GF-D8 (cell line): ENCODE measurements around the gene UGT1A10.

ENCODE experiments used
- DNase-seq: peaks from one replicate; lab custom pipeline; 2025; lab: John Stamatoyannopoulos, UW

Gene UGT1A10

DNA sequence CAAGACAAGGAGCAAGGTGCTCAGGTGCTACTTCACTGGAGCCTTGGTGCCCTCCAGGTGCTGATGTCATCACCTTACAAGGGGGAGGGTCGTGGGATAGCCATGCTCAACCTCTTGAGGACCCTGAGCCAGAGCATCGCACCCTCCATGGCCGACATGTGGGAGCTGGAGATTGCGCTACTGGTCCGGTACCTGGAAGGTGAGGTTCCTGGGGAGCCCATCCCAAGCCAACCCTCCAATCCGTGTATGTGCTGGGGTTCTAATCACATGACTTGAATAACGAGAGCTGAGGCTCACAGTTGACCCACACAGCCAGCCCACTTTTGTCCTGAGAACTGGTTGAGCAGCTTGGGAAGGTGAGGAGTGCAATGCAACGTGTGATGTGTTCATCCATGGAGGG, 167.7 kb downstream of the UGT1A10 start:
- DNase-seq: no peak

- DNase-seq: no peak
Observed at GRCh38 chr2:233807215-233807865, 171.1 kb downstream of the UGT1A10 start.

DNA sequence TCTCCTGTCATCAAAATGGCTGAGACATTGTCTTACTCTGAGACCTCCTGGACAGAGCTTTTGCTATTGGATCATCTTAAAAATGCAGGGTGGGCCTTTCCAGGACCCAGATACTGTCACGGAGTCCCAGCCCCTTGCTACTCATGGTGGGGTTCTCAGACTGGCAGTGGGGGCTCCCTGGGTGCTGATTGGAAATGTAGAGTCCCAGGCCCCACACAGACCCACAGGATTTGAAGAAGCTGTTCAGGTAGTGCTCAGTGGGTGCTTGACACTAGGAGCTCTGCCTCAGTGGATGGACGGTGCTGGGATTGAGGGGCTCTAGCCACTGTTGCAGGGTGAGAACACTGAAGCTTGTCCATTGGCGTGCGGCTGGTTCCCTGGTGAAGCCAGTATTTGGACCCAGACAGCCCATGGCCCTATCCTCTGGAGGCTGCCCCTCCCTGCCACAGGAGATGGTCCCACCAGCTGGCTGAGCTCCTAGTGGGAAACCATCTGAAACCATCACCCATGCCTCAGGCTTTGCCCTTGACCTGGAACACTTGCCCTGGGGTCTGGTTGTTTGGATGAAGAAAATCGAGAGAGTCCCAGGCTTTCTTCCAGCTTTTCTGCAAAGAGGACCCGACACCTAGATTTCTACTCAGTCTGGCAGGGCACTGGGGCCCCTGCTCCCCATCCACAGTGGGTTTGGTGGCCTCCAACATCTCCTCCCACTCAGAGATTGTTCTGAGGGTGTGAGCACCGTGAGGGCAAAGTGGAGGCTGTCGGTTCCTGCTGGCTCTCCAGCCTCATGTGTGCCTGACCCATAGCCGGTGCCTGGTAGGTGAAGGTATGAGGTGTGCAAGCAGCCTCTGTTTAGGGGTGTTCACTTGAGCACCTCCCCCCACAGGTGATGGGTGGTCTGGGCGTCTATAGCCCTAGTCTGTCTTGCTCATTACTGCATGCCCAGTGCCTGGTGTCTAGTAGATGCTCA, 172.0 kb downstream of the UGT1A10 start:
- no peak for DNase-seq

DNA sequence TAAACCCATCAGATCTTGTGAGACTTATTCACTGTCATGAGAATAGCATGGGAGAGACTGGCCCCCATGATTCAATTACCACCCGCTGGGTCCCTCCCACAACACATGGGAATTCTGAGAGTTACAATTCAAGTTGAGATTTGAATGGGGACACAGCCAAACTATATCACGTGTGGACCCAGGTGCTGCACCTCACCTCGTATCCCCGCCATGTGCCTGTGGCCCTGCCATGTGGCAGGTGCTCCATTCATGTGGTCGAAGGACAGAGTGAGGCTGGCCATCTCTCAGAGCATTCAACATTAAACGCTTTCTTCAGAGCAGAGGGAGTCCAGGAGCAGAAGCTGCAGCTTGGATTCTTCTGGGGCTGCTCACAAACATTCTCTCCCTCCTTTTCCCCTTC, 174.1 kb downstream of the UGT1A10 start:
- DNase-seq: no peak

DNA sequence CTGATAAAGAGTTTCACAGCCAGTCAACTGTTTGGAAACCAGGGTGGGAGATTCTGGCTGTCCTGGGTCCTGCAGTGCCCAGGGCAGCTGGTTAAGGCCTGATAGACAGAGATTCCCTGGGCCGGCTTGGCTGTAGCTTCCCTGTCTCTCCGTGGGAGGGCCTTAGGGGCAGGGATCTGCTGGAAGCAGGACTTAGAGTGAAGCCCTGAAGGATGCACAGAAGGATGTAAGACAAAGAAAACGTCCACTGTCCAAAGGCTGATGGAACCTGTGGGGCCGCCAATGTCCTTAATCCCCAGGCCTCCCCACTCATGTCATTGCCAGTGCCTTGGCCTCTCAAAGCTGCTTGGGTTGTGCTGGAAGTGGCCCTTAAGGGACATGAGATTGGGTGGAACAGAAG, 174.8 kb downstream of the UGT1A10 start:
- DNase-seq: no peak

DNA sequence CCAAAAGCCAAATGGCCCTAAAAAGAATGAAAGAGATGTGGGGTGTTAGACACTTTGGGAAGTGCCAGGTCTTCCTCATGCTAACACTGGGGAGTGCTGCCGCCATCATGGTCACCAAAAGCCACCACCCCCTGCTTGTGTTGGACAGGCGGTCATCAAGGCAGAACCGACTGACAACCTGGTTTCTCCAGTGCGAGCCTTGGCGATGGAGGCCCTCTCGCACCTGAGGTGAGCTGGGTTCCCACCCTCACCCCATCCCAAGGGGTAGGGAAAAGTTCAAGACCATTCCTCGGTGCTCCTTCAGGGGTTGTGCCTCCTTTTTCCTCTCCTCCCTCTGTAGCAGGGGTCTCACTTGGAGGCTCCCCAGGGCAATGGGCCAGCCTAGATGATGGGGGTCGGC, 175.5 kb downstream of the UGT1A10 start:
- no peak for DNase-seq

DNA sequence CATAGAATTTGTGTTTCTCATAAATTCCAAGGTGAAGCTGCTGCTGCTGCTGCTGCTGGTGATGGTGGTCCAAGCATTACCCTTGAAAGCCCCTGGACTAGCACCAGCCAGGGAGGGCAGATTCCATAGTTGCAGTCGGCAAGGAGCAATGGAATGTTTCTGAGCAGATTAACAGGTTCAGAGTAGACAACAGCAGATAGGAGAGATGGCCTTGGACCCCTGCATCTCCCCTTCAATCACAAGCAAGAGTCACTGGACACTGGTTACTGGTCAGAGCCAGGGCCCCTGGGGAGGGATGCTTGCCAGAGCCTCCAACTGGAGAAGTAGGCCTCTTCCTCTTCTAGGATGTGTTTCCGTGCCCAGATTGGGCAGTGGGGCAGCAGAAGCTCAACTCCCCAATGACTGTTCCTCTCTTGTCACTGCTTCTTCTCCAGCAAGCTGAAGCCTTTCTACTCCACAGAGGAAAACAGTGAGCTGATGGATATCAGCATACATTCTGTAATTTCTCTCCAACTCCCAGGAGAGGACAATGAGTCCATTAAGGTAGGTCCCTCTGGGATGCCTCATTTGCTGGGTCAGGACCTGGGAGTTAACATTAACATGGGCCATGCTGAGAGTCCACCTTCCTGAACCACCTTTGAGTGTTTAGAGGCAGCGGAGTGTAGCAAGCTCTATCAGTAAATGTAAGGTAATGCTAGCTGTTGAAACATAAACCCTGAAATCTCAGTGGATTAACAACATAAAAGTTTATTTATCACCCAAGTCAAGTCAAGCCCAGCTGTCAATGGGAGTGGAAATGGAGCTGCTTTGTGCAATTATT, 177.2 kb downstream of the UGT1A10 start:
- DNase-seq: no peak

GRCh38 chr2:233814056-233814835, 178.0 kb downstream of the UGT1A10 start:
- DNase-seq: no peak

GRCh38 chr2:233815861-233816260, 179.6 kb downstream of the UGT1A10 start:
- DNase-seq: no peak

DNA sequence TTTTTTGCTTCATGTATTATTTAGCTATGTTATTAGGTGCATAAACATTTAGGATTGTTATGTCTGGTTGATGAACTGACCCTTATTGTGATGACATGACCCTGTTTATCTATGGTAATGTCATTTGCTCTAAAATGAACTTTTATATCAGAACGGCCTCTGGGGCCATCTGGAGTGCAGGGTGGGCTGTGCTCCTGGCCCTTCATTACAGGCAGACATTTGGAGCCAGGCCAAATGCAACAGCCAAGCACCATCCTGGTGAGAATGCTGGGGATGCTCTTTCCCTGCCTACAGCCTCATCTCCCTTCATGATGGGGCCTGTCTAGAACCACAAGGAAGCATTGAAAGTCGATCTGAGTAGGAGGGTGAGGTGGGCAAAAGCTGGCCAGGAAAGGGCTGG, 180.1 kb downstream of the UGT1A10 start:
- no peak for DNase-seq

- DNase-seq: no peak
Observed at GRCh38 chr2:233816771-233817170, 180.5 kb downstream of the UGT1A10 start.

- no peak for DNase-seq
Observed at GRCh38 chr2:233817361-233817911, 181.2 kb downstream of the UGT1A10 start.

DNA sequence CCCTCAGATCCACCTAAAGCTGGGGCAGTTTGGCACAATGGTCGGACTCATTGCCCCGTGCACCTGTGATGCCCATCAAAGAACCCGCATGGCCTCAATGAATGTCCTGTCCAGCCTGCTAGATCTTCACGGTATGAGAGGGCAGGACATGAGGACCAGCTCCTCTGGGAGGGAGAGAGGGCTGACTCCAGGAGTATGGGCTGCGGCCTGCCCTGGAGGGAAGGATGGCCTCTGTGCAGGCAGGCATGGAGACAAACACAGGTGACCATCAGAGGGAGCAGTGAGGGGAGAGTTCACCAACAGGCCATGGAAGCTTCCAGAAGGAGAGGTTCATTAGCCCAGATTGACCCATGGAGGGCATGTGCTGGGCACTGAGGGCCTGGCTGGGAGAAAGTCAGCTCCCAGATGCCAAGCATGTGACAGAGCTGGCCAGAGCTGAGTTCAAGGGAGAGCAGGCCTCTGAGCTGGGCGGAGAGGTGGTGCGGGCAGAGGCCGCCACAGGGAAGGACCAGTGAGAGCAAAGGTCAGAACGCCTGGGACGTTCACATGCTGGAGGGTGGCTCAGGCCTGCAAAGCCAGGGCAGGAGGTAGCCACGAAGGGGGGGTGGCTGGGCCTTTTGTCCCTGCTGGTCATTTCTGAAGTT, 181.9 kb downstream of the UGT1A10 start:
- no peak for DNase-seq

GRCh38 chr2:233818639-233819621, 182.7 kb downstream of the UGT1A10 start:
- DNase-seq: no peak

GRCh38 chr2:233819884-233820773, 183.9 kb downstream of the UGT1A10 start:
- no peak for DNase-seq

- no peak for DNase-seq
Observed at GRCh38 chr2:233820774-233821105, 184.5 kb downstream of the UGT1A10 start.

DNA sequence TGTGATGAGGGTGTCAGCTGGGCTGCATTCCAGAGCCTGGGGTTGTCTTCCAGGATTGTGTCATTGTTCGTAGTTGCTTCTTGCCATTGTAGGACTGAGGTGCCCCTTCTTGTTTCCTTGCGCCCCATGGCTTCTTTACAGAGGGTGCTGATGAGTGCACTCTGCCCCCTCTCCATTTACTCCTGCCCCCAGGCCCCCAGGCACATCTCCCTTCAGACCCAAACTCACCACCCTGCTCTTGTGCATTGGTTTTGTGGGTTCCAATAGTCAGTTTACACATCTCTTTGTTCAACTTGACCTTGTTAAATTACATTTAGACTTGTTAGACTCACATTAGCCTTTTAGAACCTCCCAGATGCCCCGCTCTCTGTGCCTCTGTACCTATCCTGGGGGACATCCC, 184.9 kb downstream of the UGT1A10 start:
- no peak for DNase-seq

GRCh38 chr2:233821709-233822100, 185.5 kb downstream of the UGT1A10 start:
- no peak for DNase-seq
